Activated naive CD4-positive, alpha-beta T cell treated with anti-CD3 and anti-CD28 coated beads, Interleukin-2, amount 50 U/mL, for 24 hours (primary cell): ENCODE measurements around the gene OIT3.
"Not testable (repeated sequence)": the region's sequence is repeated elsewhere in the genome, so short reads cannot be mapped to it uniquely, and the experiment has no call there.

Experiments
- H3K27ac Mint-ChIP-seq: one replicate; pipeline ENCODE4 v1.8.0; 2021; ENCODE audit warnings: mild to moderate bottlenecking, mixed read lengths
- H3K27me3 Mint-ChIP-seq: one replicate; pipeline ENCODE4 v1.8.0; 2021; ENCODE audit warnings: mixed read lengths
- H3K36me3 Mint-ChIP-seq: one replicate; pipeline ENCODE4 v1.8.0; 2021; ENCODE audit warnings: mixed read lengths
- H3K4me1 Mint-ChIP-seq: one replicate; pipeline ENCODE4 v1.8.0; 2021; ENCODE audit warnings: mixed read lengths
- H3K4me3 Mint-ChIP-seq: one replicate; pipeline ENCODE4 v1.8.0; 2021; ENCODE audit warnings: mild to moderate bottlenecking, mixed read lengths
- H3K9me3 Mint-ChIP-seq: one replicate; pipeline ENCODE4 v1.8.0; 2021; ENCODE audit warnings: mixed read lengths

OIT3 gene

DNA sequence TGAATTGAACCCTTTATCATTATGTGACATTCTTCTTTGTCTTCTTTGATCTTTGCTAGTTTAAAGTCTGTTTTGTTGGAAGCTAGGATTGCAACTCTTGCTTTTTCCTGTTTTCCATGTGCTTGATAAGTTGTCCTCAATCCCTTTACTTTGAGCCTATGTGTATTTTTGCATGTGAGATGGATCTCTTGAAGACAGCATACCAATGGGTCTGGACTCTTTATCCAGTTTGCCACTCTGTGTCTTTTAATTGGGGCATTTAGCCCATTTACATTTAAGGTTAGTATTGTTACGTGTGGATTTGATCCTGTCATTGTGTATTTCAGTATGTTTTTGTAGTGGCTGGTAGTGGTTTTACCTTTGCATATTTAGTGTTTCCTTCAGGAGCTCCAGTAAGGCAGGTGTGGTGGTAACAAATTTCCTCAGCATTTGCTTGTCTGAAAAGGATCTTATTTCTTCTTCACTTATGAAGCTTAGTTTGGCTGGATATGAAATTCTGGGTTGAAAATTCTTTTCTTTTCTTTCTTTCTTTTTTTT is 27.7 kb downstream of the OIT3 start:
- H3K27ac Mint-ChIP-seq, H3K27me3 Mint-ChIP-seq, H3K4me3 Mint-ChIP-seq, H3K36me3 Mint-ChIP-seq, H3K4me1 Mint-ChIP-seq: not testable (repeated sequence)
- peaks cover 11% of the 10 kb centered on the region for H3K9me3 Mint-ChIP-seq

GRCh38 chr10:72924351-72924750 is 30.8 kb downstream of the OIT3 start:
- peaks cover 9% of the 10 kb centered on the region for H3K36me3 Mint-ChIP-seq
- H3K9me3 Mint-ChIP-seq, result peaks cover 11% of the 10 kb centered on the region
- H3K4me1 Mint-ChIP-seq, result no peaks in the 10 kb centered on the region
- peaks cover 6% of the 10 kb centered on the region for H3K27me3 Mint-ChIP-seq
- no peak overlapping the region for H3K4me3 Mint-ChIP-seq
- no peak overlapping the region for H3K27ac Mint-ChIP-seq

- H3K27ac Mint-ChIP-seq, result no peak overlapping the region
- peaks cover 5% of the 10 kb centered on the region for H3K36me3 Mint-ChIP-seq
- no peak overlapping the region for H3K4me3 Mint-ChIP-seq
- no peaks in the 10 kb centered on the region for H3K9me3 Mint-ChIP-seq
- H3K27me3 Mint-ChIP-seq, result peaks cover 5% of the 10 kb centered on the region
- H3K4me1 Mint-ChIP-seq, result no peaks in the 10 kb centered on the region
These were observed 32.5 kb downstream of the OIT3 start for GRCh38 chr10:72925951-72926465.

DNA sequence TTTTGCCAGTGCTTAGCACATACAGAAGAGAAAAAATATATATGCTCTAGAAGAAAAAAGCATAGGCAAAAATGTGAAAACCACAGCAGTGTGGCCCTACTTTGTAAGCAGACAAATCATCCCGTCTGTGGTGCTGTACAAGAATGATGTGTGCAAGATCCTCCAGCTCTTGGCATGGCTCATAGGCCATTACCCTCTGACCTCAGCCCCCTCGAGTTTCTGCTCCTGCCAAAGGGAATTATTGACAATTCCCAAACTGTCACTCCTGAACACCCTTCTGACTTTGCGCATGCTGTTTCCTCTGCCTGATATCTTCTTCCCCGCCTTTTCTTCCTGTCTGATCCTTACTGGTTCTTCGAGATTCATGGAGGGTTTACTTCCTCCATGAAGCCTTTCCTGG is 33.9 kb downstream of the OIT3 start:
- Mint-ChIP-seq H3K27ac (no peak overlapping the region), H3K4me3 (no peak overlapping the region), H3K27me3 (peaks cover 5% of the 10 kb centered on the region), H3K4me1 (no peaks in the 10 kb centered on the region), H3K36me3 (peaks cover under 1% of the 10 kb centered on the region), H3K9me3 (no peaks in the 10 kb centered on the region)

- Mint-ChIP-seq H3K4me1 (no peaks in the 10 kb centered on the region), H3K4me3 (no peak overlapping the region), H3K36me3 (no peaks in the 10 kb centered on the region), H3K27me3 (peaks cover 5% of the 10 kb centered on the region), H3K9me3 (no peaks in the 10 kb centered on the region), H3K27ac (no peak overlapping the region)
These were observed 35.3 kb downstream of the OIT3 start for GRCh38 chr10:72928798-72929197.

GRCh38 chr10:72930276-72930675 is 36.7 kb downstream of the OIT3 start:
- Mint-ChIP-seq H3K4me3 (no peak overlapping the region), H3K36me3 (no peaks in the 10 kb centered on the region), H3K4me1 (no peaks in the 10 kb centered on the region), H3K9me3 (no peaks in the 10 kb centered on the region), H3K27me3 (peaks cover 3% of the 10 kb centered on the region), H3K27ac (no peak overlapping the region)

- H3K27ac Mint-ChIP-seq, result no peak overlapping the region
- peaks cover 3% of the 10 kb centered on the region for H3K27me3 Mint-ChIP-seq
- no peaks in the 10 kb centered on the region for H3K36me3 Mint-ChIP-seq
- H3K9me3 Mint-ChIP-seq, result no peaks in the 10 kb centered on the region
- H3K4me3 Mint-ChIP-seq, result no peak overlapping the region
- H3K4me1 Mint-ChIP-seq, result no peaks in the 10 kb centered on the region
These were observed 38.9 kb downstream of the OIT3 start for GRCh38 chr10:72932259-72933015.

- Mint-ChIP-seq H3K36me3 (no peaks in the 10 kb centered on the region), H3K4me3 (no peak overlapping the region), H3K4me1 (no peaks in the 10 kb centered on the region), H3K9me3 (no peaks in the 10 kb centered on the region), H3K27ac (no peak overlapping the region), H3K27me3 (no peaks in the 10 kb centered on the region)
These were observed 41.8 kb downstream of the OIT3 start for GRCh38 chr10:72935361-72935760.

DNA sequence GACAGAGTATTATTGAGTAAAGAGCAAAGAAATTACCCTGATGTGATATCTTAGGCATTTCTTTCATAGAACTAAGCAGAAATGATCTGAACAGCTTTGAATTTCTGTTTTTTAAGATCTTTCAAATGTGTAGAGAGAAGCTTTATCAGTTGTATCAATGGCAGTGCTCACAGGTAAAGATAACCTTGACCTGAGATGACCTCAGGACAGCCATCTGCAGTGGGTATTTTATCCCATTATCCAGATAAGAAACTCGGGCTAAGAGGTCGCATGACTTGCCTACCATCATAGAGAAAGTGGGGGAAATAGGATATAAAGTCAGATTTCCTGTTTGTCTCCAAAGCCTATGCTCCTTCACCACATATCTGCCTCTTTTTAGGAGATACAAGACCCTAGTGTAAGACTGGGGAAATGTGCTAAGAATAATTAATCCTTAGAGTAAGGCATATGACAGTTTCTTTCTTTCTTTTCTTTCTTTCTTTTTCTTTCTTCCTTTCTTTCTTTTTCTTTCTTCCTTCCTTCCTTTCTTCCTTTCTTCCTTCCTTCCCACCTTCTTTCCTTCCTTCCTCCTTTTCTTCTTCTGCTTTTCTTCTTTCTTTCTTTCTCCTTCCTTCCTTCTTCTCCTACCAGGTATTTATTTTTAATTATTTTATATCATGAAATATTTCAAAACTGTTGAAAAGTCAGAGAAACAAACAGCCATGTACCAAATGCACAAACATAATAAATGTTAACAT is 50.1 kb downstream of the OIT3 start:
- Mint-ChIP-seq H3K36me3 (no peaks in the 10 kb centered on the region), H3K4me1 (no peaks in the 10 kb centered on the region), H3K27ac (no peak overlapping the region), H3K4me3 (no peak overlapping the region), H3K27me3 (peaks cover 2% of the 10 kb centered on the region), H3K9me3 (no peaks in the 10 kb centered on the region)

- Mint-ChIP-seq H3K27me3 (peaks cover 7% of the 10 kb centered on the region), H3K9me3 (no peaks in the 10 kb centered on the region), H3K4me3 (no peak overlapping the region), H3K36me3 (no peaks in the 10 kb centered on the region), H3K4me1 (no peaks in the 10 kb centered on the region), H3K27ac (no peak overlapping the region)
These were observed 53.4 kb downstream of the OIT3 start for GRCh38 chr10:72946963-72947362.

GRCh38 chr10:72948762-72949161 is 55.2 kb downstream of the OIT3 start:
- Mint-ChIP-seq H3K4me3 (no peak overlapping the region), H3K27me3 (peaks cover 7% of the 10 kb centered on the region), H3K27ac (no peak overlapping the region), H3K4me1 (no peaks in the 10 kb centered on the region), H3K36me3 (no peaks in the 10 kb centered on the region), H3K9me3 (no peaks in the 10 kb centered on the region)

GRCh38 chr10:72951760-72952159 is 58.2 kb downstream of the OIT3 start:
- Mint-ChIP-seq H3K27me3 (peaks cover 5% of the 10 kb centered on the region), H3K9me3 (no peaks in the 10 kb centered on the region), H3K4me1 (no peaks in the 10 kb centered on the region), H3K4me3 (no peak overlapping the region), H3K27ac (no peak overlapping the region), H3K36me3 (no peaks in the 10 kb centered on the region)

DNA sequence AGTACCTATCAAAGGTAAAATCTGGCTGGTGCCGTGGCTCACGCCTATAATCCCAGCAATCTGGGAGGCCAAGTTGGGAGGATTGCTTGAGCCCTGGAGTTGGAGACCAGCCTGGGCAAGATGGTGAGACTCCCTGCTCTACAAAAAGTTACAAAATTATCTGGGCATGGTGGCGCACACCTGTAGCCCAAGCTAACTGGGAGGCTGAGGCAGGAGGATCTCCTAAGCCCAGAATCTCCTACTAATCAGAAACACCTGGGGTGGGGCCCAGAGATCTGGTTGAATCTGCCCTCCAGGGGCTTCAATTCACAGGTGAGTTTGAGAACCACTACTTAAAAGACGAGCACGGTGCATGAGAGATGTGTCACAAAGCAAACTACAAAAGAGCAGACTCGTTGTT is 58.6 kb downstream of the OIT3 start:
- H3K4me1 Mint-ChIP-seq, result no peaks in the 10 kb centered on the region
- no peaks in the 10 kb centered on the region for H3K9me3 Mint-ChIP-seq
- no peak overlapping the region for H3K27ac Mint-ChIP-seq
- H3K4me3 Mint-ChIP-seq, result no peak overlapping the region
- no peaks in the 10 kb centered on the region for H3K36me3 Mint-ChIP-seq
- H3K27me3 Mint-ChIP-seq, result peaks cover 7% of the 10 kb centered on the region

GRCh38 chr10:72952642-72953158 is 59.2 kb downstream of the OIT3 start:
- H3K4me1 Mint-ChIP-seq, result no peaks in the 10 kb centered on the region
- H3K9me3 Mint-ChIP-seq, result no peaks in the 10 kb centered on the region
- H3K4me3 Mint-ChIP-seq, result no peak overlapping the region
- no peaks in the 10 kb centered on the region for H3K36me3 Mint-ChIP-seq
- H3K27me3 Mint-ChIP-seq, result peaks cover 7% of the 10 kb centered on the region
- no peak overlapping the region for H3K27ac Mint-ChIP-seq

GRCh38 chr10:72953687-72954086 is 60.1 kb downstream of the OIT3 start:
- H3K9me3 Mint-ChIP-seq, result no peaks in the 10 kb centered on the region
- peaks cover 9% of the 10 kb centered on the region for H3K27me3 Mint-ChIP-seq
- H3K36me3 Mint-ChIP-seq, result no peaks in the 10 kb centered on the region
- H3K4me3 Mint-ChIP-seq, result no peak overlapping the region
- no peak overlapping the region for H3K27ac Mint-ChIP-seq
- no peaks in the 10 kb centered on the region for H3K4me1 Mint-ChIP-seq

GRCh38 chr10:72954230-72954595 is 60.7 kb downstream of the OIT3 start:
- H3K4me3 Mint-ChIP-seq, result no peak overlapping the region
- H3K36me3 Mint-ChIP-seq, result no peaks in the 10 kb centered on the region
- H3K9me3 Mint-ChIP-seq, result no peaks in the 10 kb centered on the region
- peaks cover 8% of the 10 kb centered on the region for H3K27me3 Mint-ChIP-seq
- H3K27ac Mint-ChIP-seq, result no peak overlapping the region
- H3K4me1 Mint-ChIP-seq, result no peaks in the 10 kb centered on the region
